GM13976 (cell line): ENCODE measurements around the gene MAPKBP1.

ENCODE experiments used
- DNase-seq: peaks from one replicate; pipeline ENCODE4 v3.0.0; 2012; ENCODE audit warnings: low spot score
- CTCF ChIP-seq: IDR thresholded peaks from 2 replicates; pipeline ENCODE4 v1.5.1; 2012; ENCODE audit warnings: borderline replicate concordance, mild to moderate bottlenecking; ENCODE audit not compliant: insufficient read depth; ENCODE audit errors: extremely low read depth, missing control alignments, control extremely low read depth
- in situ Hi-C: fragments of 300-500 bp; cut with MboI; formaldehyde crosslinking; loops from one replicate; pipeline ENCODE4 v1.12.0; 2022; ENCODE audit warnings: low sequenced_read_pairs, mixed read lengths, inconsistent platforms; ENCODE audit not compliant: unreplicated experiment

The MAPKBP1 gene

GRCh38 chr15:41805711-41806110 is 31.4 kb downstream of the MAPKBP1 start:
- no peak for DNase-seq
- in situ Hi-C loops = loop anchor here (5.0 kb wide), 1 partner anchor 33 kb away; the partner anchor contains the start of gene MAPKBP1
- no peak for TF ChIP-seq CTCF

- DNase-seq = no peak
- no peak for TF ChIP-seq CTCF
- in situ Hi-C loops = loop anchor here (5.0 kb wide), 1 partner anchor 34 kb away; the partner anchor contains the start of gene MAPKBP1
Observed at GRCh38 chr15:41806291-41807181, 32.3 kb downstream of the MAPKBP1 start.

GRCh38 chr15:41809121-41809520 is 34.8 kb downstream of the MAPKBP1 start:
- no peak for TF ChIP-seq CTCF
- in situ Hi-C loops = loop anchor here (5.0 kb wide), 1 partner anchor 37 kb away; the partner anchor contains the start of gene MAPKBP1
- DNase-seq = no peak

- DNase-seq = no peak
- no peak for TF ChIP-seq CTCF
- in situ Hi-C loops = loop anchor here (5.0 kb wide), 1 partner anchor 37 kb away; the partner anchor contains the start of gene MAPKBP1
Observed at GRCh38 chr15:41809526-41810220, 35.4 kb downstream of the MAPKBP1 start.

- in situ Hi-C loops = no loop called here
- no peak for TF ChIP-seq CTCF
- DNase-seq = no peak
Observed at GRCh38 chr15:41810651-41811431, 36.6 kb downstream of the MAPKBP1 start.
